PFSK-1 (cell line): Measurements from ENCODE around the gene VPS11.
A peak's percentile ranks its signal among the peaks of the same experiment; 100 is the strongest.

ENCODE experiments used
- FOXP2 ChIP-seq: optimal IDR thresholded peaks from 2 replicates; pipeline ENCODE3; 2011; ENCODE audit warnings: borderline replicate concordance, control low read depth, inconsistent platforms; ENCODE audit not compliant: insufficient read depth; ENCODE audit errors: extremely low read length, extremely low read depth
- POLR2AphosphoS5 ChIP-seq: IDR thresholded peaks from 2 replicates; pipeline ENCODE4 v1.6.1; 2012; ENCODE audit warnings: low read depth, mild to moderate bottlenecking, control low read depth, low read length, moderate library complexity
- REST ChIP-seq, 2 experiments: IDR thresholded peaks; 2 replicates each; pipeline versions ENCODE4 v1.6.1 to v1.8.0; 2011 to 2012; ENCODE audit warnings: low read depth in 2 of 2, low read length in 2 of 2, control low read depth in 1 of 2, inconsistent platforms in 1 of 2, mild to moderate bottlenecking in 1 of 2, moderate library complexity in 1 of 2; ENCODE audit not compliant: insufficient read depth in 1 of 2
- SIN3A ChIP-seq: IDR thresholded peaks from 2 replicates; pipeline ENCODE4 v1.6.1; 2012; ENCODE audit warnings: mild to moderate bottlenecking, low read length, moderate library complexity, borderline replicate concordance; ENCODE audit not compliant: insufficient read depth
- TAF1 ChIP-seq: IDR thresholded peaks from 2 replicates; pipeline ENCODE4 v1.6.1; 2012; ENCODE audit warnings: low read length, control low read depth, borderline replicate concordance; ENCODE audit not compliant: insufficient read depth

Gene VPS11

GRCh38 chr11:119121008-119121810 lies 53.6 kb downstream of the VPS11 start, which contains the start of gene HINFP:
Gene HINFP (plus strand): TSS chr11:119121580. CDS start chr11:119126945, 5,365 bp downstream.
- peak; percentile 92 for TF ChIP-seq POLR2AphosphoS5
- TF ChIP-seq TAF1: peak; percentile 64; the same call in 1 of the 2 replicates
- peak; percentile 78 for TF ChIP-seq FOXP2
- no peak; a peak in 1 of 4 replicates for TF ChIP-seq REST (IDR thresholded peaks at IDR 0.05; ENCODE audit: insufficient read depth in 1 of 2, low read depth in 2 of 2, low read length in 2 of 2)
- TF ChIP-seq SIN3A: peak; percentile 85; the same call in 1 of the 2 replicates

GRCh38 chr11:119121811-119122124 lies 54.1 kb downstream of the VPS11 start:
- TF ChIP-seq SIN3A (no peak), TAF1 (no peak), FOXP2 (no peak), POLR2AphosphoS5 (no peak), REST (IDR thresholded peaks at IDR 0.05; ENCODE audit: insufficient read depth in 1 of 2, low read depth in 2 of 2, low read length in 2 of 2) (no peak)

DNA sequence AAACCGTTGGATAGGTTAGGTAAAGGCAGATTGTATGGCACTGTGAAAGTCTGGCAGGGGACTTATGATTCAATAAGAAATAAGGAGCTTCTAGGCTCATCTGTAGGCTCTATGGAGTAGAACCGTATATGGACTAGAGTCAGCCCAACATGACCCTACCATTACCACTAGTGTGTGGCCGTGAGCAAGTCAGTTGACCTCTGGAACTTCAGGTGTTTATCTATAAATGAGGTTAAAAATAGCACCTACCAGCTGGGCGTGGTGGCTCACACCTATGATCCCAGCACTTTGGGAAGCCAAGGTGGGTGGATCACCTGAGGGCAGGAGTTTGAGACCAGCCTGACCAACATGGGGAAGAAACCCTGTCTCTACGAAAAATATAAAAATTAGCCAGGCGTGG lies 58.2 kb downstream of the VPS11 start:
- TF ChIP-seq TAF1: no peak

DNA sequence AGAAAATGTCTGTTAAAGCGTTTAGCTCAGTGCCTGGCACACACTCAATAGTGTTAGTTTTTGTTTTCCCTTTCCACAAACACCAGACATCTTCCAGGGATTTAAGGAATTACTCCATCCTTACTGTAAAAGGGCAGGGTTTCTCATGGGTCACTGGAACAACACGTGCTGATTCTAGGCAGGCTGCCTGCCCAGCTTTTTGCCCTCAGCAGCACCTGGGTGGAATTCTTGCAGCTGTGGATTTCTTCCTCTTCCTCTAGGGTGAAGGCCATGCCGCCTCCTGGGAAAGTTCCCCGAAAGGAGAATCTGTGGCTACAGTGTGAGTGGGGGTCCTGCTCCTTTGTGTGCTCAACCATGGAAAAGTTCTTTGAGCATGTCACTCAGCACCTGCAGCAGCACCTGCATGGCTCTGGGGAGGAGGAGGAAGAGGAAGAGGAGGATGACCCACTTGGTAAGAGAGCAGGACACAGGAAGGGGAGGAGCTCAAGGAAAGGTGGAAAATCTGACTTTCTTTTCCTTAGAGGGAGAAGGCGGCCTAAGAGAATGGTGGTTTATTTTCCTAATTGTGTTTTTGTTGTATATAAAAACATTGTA lies 59.2 kb downstream of the VPS11 start:
- TF ChIP-seq TAF1 (no peak), SIN3A (no peak)

DNA sequence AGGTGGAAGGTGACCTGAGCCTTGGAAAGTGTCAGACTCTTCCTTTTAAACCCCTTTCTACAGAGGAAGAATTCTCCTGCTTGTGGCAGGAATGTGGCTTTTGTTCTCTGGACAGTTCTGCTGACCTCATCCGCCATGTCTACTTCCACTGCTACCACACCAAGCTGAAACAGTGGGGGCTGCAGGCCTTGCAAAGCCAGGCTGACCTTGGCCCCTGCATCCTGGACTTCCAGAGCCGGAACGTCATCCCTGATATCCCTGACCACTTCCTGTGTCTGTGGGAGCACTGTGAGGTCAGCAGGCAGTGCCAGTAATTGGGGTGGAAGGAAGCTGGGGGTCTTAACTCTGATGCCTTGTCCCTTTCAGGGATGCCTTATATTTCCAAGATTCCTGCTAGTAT lies 63.0 kb downstream of the VPS11 start:
- TF ChIP-seq FOXP2: peak; percentile 47
- no peak for TF ChIP-seq POLR2AphosphoS5
- TF ChIP-seq REST (IDR thresholded peaks at IDR 0.05; ENCODE audit: insufficient read depth in 1 of 2, low read depth in 2 of 2, low read length in 2 of 2): peak in 1 of 2 experiments; percentile 26; a peak in 1 of 4 replicates
- no peak for TF ChIP-seq TAF1
